ENCODE data around the gene EFR3B.
"Not testable (repeated sequence)": the region's sequence is repeated elsewhere in the genome, so short reads cannot be mapped to it uniquely, and the experiment has no call there.

Gene EFR3B

GRCh38 chr2:25082002-25082622 is 40.2 kb downstream of the EFR3B start:
- Histone ChIP-seq H3K4me1 (ENCODE audit: insufficient read depth, low read length) (peaks cover 5% of the 10 kb centered on the region), H2AFZ (ENCODE audit: low read depth, low read length) (no peak overlapping the region), H3K9me3 (ENCODE audit: low read length) (no peaks in the 10 kb centered on the region), H3K36me3 (ENCODE audit: insufficient read depth, low read length) (no peaks in the 10 kb centered on the region), H3K4me3 (ENCODE audit: low read length) (no peak overlapping the region), H3K27me3 (ENCODE audit: insufficient read depth, low read length) (no peaks in the 10 kb centered on the region)

GRCh38 chr2:25085761-25086560 is 44.1 kb downstream of the EFR3B start:
- Histone ChIP-seq H3K27me3 (ENCODE audit: insufficient read depth, low read length) (no peaks in the 10 kb centered on the region), H2AFZ (ENCODE audit: low read depth, low read length) (no peak overlapping the region), H3K4me1 (ENCODE audit: insufficient read depth, low read length) (peaks cover 13% of the 10 kb centered on the region), H3K4me3 (ENCODE audit: low read length) (no peak overlapping the region), H3K36me3 (ENCODE audit: insufficient read depth, low read length) (no peaks in the 10 kb centered on the region), H3K9me3 (ENCODE audit: low read length) (no peaks in the 10 kb centered on the region)

GRCh38 chr2:25088817-25089516 is 47.1 kb downstream of the EFR3B start:
- Histone ChIP-seq H3K4me1 (ENCODE audit: insufficient read depth, low read length) (peaks cover 13% of the 10 kb centered on the region), H2AFZ (ENCODE audit: low read depth, low read length) (no peak overlapping the region), H3K27me3 (ENCODE audit: insufficient read depth, low read length) (no peaks in the 10 kb centered on the region), H3K9me3 (ENCODE audit: low read length) (no peaks in the 10 kb centered on the region), H3K4me3 (ENCODE audit: low read length) (no peak overlapping the region), H3K36me3 (ENCODE audit: insufficient read depth, low read length) (peaks cover 9% of the 10 kb centered on the region)

GRCh38 chr2:25089605-25090315 is 47.9 kb downstream of the EFR3B start:
- Histone ChIP-seq H2AFZ (ENCODE audit: low read depth, low read length) (no peak overlapping the region), H3K9me3 (ENCODE audit: low read length) (no peaks in the 10 kb centered on the region), H3K27me3 (ENCODE audit: insufficient read depth, low read length) (no peaks in the 10 kb centered on the region), H3K4me1 (ENCODE audit: insufficient read depth, low read length) (peaks cover 13% of the 10 kb centered on the region), H3K36me3 (ENCODE audit: insufficient read depth, low read length) (peaks cover 13% of the 10 kb centered on the region), H3K4me3 (ENCODE audit: low read length) (no peak overlapping the region)

GRCh38 chr2:25090801-25091200 is 48.9 kb downstream of the EFR3B start:
- Histone ChIP-seq H3K9me3 (ENCODE audit: low read length) (no peaks in the 10 kb centered on the region), H3K36me3 (ENCODE audit: insufficient read depth, low read length) (peaks cover 13% of the 10 kb centered on the region), H3K4me3 (ENCODE audit: low read length) (no peak overlapping the region), H3K27me3 (ENCODE audit: insufficient read depth, low read length) (no peaks in the 10 kb centered on the region), H3K4me1 (ENCODE audit: insufficient read depth, low read length) (peaks cover 13% of the 10 kb centered on the region), H2AFZ (ENCODE audit: low read depth, low read length) (no peak overlapping the region)

- no peak overlapping the region for H3K4me3 ChIP-seq (ENCODE audit: low read length)
- H3K4me1 ChIP-seq (ENCODE audit: insufficient read depth, low read length): peaks cover 13% of the 10 kb centered on the region
- peaks cover 13% of the 10 kb centered on the region for H3K36me3 ChIP-seq (ENCODE audit: insufficient read depth, low read length)
- no peak overlapping the region for H2AFZ ChIP-seq (ENCODE audit: low read depth, low read length)
- no peaks in the 10 kb centered on the region for H3K27me3 ChIP-seq (ENCODE audit: insufficient read depth, low read length)
- H3K9me3 ChIP-seq (ENCODE audit: low read length): no peaks in the 10 kb centered on the region
Observed at GRCh38 chr2:25091265-25091664, 49.4 kb downstream of the EFR3B start.

GRCh38 chr2:25098056-25098455 is 56.2 kb downstream of the EFR3B start:
- Histone ChIP-seq H3K4me3 (ENCODE audit: low read length) (no peak overlapping the region), H3K27me3 (ENCODE audit: insufficient read depth, low read length) (no peaks in the 10 kb centered on the region), H3K9me3 (ENCODE audit: low read length) (peaks cover 4% of the 10 kb centered on the region), H3K4me1 (ENCODE audit: insufficient read depth, low read length) (peaks cover 7% of the 10 kb centered on the region), H3K36me3 (ENCODE audit: insufficient read depth, low read length) (peaks cover 25% of the 10 kb centered on the region), H2AFZ (ENCODE audit: low read depth, low read length) (no peak overlapping the region)

- Histone ChIP-seq H3K4me3 (ENCODE audit: low read length) (no peak overlapping the region), H2AFZ (ENCODE audit: low read depth, low read length) (no peak overlapping the region), H3K27me3 (ENCODE audit: insufficient read depth, low read length) (no peaks in the 10 kb centered on the region), H3K9me3 (ENCODE audit: low read length) (peaks cover 4% of the 10 kb centered on the region), H3K36me3 (ENCODE audit: insufficient read depth, low read length) (peaks cover 22% of the 10 kb centered on the region), H3K4me1 (ENCODE audit: insufficient read depth, low read length) (peaks cover 7% of the 10 kb centered on the region)
Observed at GRCh38 chr2:25098670-25099486, 57.0 kb downstream of the EFR3B start.

GRCh38 chr2:25102352-25102751 is 60.5 kb downstream of the EFR3B start:
- peaks cover 16% of the 10 kb centered on the region for H3K4me1 ChIP-seq (ENCODE audit: insufficient read depth, low read length)
- not testable (repeated sequence) for H2AFZ ChIP-seq (ENCODE audit: low read depth, low read length); H3K27me3 ChIP-seq (ENCODE audit: insufficient read depth, low read length); H3K9me3 ChIP-seq (ENCODE audit: low read length); H3K4me3 ChIP-seq (ENCODE audit: low read length)
- H3K36me3 ChIP-seq (ENCODE audit: insufficient read depth, low read length): peaks cover 13% of the 10 kb centered on the region

- Histone ChIP-seq H3K36me3 (ENCODE audit: insufficient read depth, low read length) (peaks cover 6% of the 10 kb centered on the region), H3K4me3 (ENCODE audit: low read length) (no peak overlapping the region), H3K27me3 (ENCODE audit: insufficient read depth, low read length) (no peaks in the 10 kb centered on the region), H2AFZ (ENCODE audit: low read depth, low read length) (no peak overlapping the region), H3K4me1 (ENCODE audit: insufficient read depth, low read length) (peaks cover 10% of the 10 kb centered on the region), H3K9me3 (ENCODE audit: low read length) (peaks cover 4% of the 10 kb centered on the region)
Observed at GRCh38 chr2:25103287-25103871, 61.5 kb downstream of the EFR3B start.

- H3K27me3 ChIP-seq (ENCODE audit: insufficient read depth, low read length): no peaks in the 10 kb centered on the region
- H3K4me3 ChIP-seq (ENCODE audit: low read length): no peak overlapping the region
- H3K9me3 ChIP-seq (ENCODE audit: low read length): peaks cover 4% of the 10 kb centered on the region
- no peak overlapping the region for H2AFZ ChIP-seq (ENCODE audit: low read depth, low read length)
- peaks cover 3% of the 10 kb centered on the region for H3K36me3 ChIP-seq (ENCODE audit: insufficient read depth, low read length)
- H3K4me1 ChIP-seq (ENCODE audit: insufficient read depth, low read length): peaks cover 10% of the 10 kb centered on the region
Observed at GRCh38 chr2:25104736-25105135, 62.9 kb downstream of the EFR3B start.

Data from neuron (in vitro differentiated cells).